ENCODE data around the gene MARCHF10. TPM values are rescaled to one million over a fixed set of nuclear protein-coding genes. Genes with fewer than 3 reads are reported as not detected.
"Not testable (repeated sequence)": the region's sequence is repeated elsewhere in the genome, so short reads cannot be mapped to it uniquely, and the experiment has no call there.

The MARCHF10 gene
- total RNA-seq: 0.75 TPM

DNA sequence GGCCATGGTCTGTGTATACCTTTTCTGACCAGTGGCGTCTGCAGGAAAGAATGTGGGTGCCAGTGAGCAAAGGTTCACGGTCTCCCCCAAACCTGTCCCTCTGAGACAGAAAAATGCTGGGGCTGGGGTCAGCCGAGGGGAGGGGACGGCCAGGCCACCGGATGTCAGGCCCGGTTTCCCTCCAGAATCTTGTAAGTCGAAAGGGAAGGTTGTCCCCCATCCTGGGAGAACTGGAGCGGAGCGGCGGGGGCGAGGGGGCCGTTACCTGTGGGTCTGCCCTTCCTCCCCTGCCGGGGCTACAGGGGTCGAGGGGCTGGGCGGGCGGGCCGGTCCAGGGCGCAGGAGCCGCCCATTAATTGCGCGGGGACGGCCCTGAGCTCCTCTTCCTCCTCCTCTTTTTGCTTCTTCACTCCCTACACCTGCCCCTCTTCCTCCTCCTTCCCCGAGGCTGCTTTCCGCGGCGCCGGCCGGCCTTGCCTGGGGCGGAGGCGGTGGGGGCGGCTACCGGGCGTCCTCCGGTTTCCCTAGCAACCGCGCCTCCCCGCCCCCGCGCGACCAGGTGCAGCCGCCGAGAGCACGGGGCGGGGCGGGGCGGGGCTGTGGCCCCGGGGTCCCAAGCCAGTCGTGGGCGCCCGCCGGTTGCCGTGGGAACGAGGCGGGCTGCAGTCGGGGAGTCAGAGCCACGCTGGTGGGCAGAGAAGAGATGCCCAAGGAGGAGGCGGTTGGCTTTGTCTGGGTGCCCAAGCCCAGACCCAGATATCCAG, at the start of gene MARCHF10:
Gene MARCHF10, minus strand, starts transcription at position 503 of the 764 bp plus-strand sequence. CDS start 6,579 bp downstream, outside the sequence.
- DNase-seq (ENCODE audit: low spot score): no peak

DNA sequence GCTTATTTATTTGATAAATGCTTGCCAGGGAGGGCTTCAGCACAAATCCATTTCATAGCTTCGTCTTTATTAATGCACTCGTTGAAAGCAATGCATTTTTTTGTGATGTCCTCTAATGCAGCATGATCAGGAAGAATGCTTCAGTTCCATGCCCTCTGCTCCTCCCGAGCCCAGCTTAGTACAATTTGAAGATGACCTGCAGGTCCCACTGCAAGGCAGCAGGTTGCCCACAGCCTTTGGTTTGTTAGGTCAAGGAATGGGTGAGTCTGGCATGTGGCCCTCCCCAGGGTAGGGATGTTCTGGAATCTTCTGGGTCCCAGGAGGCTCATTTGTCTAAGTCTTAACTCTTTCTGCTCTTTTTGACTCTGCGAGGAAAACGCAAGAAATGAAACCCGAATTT, 49.4 kb upstream of the MARCHF10 start:
- DNase-seq (ENCODE audit: low spot score): no peak

DNA sequence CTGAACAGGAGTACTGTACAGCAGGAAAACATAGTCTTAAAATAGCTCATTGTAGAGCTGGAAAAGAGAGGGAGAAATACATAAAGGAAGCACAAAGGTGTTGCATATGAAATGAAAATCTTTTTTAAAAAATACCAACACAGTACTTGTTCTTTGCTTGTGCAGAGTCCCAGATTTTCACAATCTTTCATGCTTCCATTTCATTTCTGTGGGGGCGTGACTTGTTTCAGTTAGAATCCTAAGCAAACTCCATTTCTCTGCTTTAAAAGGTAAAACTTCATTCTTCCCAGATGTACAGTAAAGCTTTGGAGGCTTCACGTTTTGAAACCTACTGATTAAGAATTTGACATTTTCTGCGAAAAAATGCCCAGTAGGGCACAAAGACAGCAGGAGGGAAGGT, 48.5 kb upstream of the MARCHF10 start:
- no peak for DNase-seq (ENCODE audit: low spot score)

DNA sequence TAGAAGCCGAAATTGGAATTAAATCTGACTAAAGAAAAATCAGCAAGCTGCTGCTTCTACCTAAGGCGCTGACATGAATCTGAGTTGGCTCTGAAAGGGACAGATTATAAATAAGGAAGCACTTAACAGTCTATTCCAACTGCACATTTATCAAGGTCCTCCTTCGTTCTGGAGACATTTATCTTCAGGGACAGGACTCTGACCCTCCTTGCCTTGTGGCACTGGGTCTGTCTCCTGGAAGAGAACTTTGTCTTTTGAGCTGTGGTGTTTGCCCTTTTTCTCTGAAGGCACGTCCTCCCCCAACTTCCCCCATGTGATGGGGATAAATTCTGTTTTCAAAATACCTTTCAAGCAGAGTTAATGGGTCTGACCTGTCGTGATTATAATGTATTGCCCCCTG, 47.0 kb upstream of the MARCHF10 start:
- DNase-seq (ENCODE audit: low spot score): no peak

- DNase-seq (ENCODE audit: low spot score): no peak
These were observed 46.1 kb upstream of the MARCHF10 start for GRCh38 chr17:62854098-62854680.

- no peak for DNase-seq (ENCODE audit: low spot score)
These were observed 44.1 kb upstream of the MARCHF10 start for GRCh38 chr17:62852195-62852594.

DNA sequence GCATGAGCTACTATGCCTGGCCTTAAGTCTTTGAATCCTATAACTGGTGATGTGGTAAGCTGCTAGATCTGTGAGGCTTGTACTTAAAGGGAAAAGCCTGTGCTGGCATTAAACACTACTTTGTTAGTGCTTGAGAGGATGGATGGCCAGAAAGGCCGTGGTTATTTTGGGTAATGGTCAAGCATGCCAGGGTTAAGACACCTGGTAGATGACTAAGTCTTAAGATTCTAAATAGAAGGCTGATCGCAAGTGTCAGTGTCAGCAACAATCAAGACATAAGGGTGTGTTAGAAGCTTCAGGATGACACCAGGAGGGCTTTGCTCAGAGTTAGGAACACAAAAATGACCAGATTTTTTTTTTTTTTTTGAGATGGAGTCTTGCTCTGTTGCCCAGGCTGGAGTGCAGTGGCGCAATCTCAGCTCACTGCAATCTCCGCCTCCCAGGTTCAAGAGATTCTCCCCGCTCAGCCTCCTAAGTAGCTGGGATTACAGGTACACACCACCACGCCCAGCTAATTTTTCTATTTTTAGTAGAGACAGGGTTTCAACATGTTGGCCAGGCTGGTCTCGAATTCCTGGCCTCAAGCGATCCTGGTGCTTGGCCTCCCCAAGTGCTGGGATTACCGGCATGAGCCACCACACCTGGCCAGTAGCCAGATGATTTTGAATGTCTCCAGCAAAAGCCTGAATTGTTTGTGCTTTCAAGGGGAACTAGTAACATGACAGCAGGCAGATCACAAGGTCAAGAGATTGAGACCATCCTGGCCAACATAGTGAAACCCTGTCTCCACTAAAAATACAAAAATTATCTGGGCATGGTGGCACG, 41.7 kb upstream of the MARCHF10 start:
- DNase-seq (ENCODE audit: low spot score): not testable (repeated sequence)

GRCh38 chr17:62848334-62848733, 40.2 kb upstream of the MARCHF10 start:
- DNase-seq (ENCODE audit: low spot score): no peak

DNA sequence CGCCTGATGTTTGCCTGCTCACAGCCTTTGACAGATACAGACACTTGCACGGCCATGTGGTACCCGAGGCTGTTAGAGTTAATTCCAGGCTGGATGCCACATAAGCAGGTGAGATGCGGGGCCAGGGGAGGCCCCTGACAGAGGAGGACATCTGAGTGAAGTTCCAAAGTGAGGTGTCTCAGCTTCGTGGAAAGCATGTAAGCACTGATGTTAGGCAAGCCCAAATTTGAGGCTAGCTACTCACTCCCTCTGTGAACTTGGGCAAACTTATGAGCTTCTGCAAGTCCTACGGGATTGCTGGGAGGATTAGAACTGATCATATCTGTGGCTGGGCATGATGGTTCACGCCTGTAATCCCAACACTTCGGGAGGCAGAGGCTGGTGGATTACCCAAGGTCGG, 39.3 kb upstream of the MARCHF10 start:
- no peak for DNase-seq (ENCODE audit: low spot score)

DNA sequence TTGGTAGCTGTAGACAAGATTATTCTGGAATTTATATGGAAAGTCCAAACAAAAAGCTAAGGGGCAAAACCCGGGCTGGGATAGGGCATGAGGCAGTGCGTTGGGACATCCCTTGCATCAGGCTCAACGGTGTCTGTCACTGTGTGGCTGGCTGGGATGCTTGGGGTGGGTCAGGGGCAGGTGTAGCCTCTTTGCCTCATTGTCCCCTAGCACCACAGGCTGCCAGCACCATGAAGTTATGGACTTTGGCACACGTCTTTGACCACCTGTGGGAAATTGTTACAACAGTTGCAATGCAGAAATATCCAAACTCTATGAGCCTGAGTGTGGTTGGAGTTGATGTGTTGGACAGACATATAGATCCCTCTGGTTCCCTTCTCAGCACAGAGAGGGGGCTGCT, 32.8 kb upstream of the MARCHF10 start:
- DNase-seq (ENCODE audit: low spot score): no peak

DNA sequence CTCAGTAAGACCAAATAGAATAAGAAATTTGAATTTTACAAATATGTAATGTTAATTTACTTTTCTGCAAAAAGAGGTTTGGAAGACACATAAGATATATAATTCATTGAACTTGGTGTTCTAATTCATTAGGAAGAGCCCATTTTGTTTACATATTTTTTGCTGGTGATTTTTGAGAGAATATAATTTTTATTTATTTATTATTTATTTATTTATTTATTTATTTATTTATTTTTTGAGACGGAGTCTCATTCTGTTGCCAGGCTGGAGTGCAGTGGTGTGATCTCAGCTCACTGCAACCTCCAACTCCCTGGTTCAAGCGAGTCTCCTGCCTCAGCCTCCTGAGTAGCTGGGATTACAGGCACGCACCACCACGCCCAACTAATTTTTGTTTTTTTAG, 25.7 kb upstream of the MARCHF10 start:
- DNase-seq (ENCODE audit: low spot score): not testable (repeated sequence)

- no peak for DNase-seq (ENCODE audit: low spot score)
These were observed 24.3 kb upstream of the MARCHF10 start for GRCh38 chr17:62832405-62832804.

GRCh38 chr17:62831066-62831465, 23.0 kb upstream of the MARCHF10 start:
- DNase-seq (ENCODE audit: low spot score): not testable (repeated sequence)

- DNase-seq (ENCODE audit: low spot score): no peak
These were observed 19.8 kb upstream of the MARCHF10 start for GRCh38 chr17:62827746-62828485.

GRCh38 chr17:62826956-62827355, 18.8 kb upstream of the MARCHF10 start:
- DNase-seq (ENCODE audit: low spot score): no peak

GRCh38 chr17:62825182-62825581, 17.1 kb upstream of the MARCHF10 start:
- no peak for DNase-seq (ENCODE audit: low spot score)

DNA sequence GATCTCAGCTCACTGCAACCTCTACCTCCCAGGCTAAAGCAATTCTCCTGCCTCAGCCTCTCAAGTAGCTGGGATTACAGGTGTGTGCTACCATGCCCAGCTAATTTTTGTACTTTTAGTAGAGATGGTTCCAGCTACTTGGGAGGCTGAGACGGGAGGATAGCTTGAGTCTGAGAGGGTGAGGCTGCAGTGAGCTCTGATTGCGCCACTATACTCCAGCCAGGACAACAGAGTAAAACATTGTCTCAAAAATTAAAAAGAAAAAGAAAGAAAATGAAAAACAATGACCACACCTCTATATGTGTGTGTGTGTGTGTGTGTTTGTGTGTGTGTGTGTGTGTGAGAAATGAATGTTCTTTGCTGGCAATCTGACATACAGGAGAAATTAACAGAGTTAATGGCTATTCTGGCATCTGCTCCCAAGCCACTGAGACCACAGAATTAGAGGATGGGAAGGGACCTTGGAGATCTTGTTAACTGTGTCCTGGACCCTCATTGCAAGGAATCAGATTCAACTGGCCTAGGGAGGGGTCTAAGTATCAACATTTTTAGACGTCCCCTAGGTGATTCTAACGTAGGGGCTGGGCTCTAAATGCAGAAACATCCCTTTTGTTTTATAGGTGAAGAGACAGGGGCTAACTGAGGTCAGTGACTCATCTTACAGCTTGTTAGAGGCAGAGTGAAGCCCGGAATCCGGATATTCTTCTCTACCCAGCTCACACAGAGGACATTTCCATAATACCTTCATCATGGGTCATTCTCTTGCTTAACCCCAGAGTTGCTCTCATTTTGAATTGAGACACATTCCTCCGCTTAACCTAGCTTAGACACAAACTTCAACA, 16.4 kb upstream of the MARCHF10 start:
- DNase-seq (ENCODE audit: low spot score): no peak

GRCh38 chr17:62823111-62823893, 15.2 kb upstream of the MARCHF10 start:
- no peak for DNase-seq (ENCODE audit: low spot score)

- peak; percentile 50 for DNase-seq (ENCODE audit: low spot score)
These were observed 14.2 kb upstream of the MARCHF10 start for GRCh38 chr17:62822080-62822904.
